HG03432 (cell line): Measurements from ENCODE around the gene TESK2.
"Not testable (repeated sequence)": the region's sequence is repeated elsewhere in the genome, so short reads cannot be mapped to it uniquely, and the experiment has no call there.

Experiments used
- ATAC-seq: cut with Tn5 transposase; IDR thresholded peaks from one replicate; pipeline ENCODE4 v1.9.1; 2021; ENCODE audit warnings: mild to moderate bottlenecking, moderate library complexity; ENCODE audit not compliant: unreplicated experiment

TESK2 gene

GRCh38 chr1:45477646-45478045 is 13.3 kb downstream of the TESK2 start:
- no peak for ATAC-seq

- ATAC-seq: not testable (repeated sequence)
These were observed 16.8 kb downstream of the TESK2 start for GRCh38 chr1:45474194-45474593.

GRCh38 chr1:45473302-45473701 is 17.7 kb downstream of the TESK2 start:
- ATAC-seq: peak; percentile 50

GRCh38 chr1:45470306-45470798 is 20.6 kb downstream of the TESK2 start:
- ATAC-seq: peak; percentile 42

GRCh38 chr1:45467353-45467752 is 23.6 kb downstream of the TESK2 start:
- ATAC-seq: peak; percentile 71

GRCh38 chr1:45465277-45465676 is 25.7 kb downstream of the TESK2 start:
- ATAC-seq: no peak

GRCh38 chr1:45458894-45459293 is 32.1 kb downstream of the TESK2 start:
- no peak for ATAC-seq

GRCh38 chr1:45456531-45456930 is 34.4 kb downstream of the TESK2 start:
- no peak for ATAC-seq

- ATAC-seq: no peak
These were observed 35.8 kb downstream of the TESK2 start for GRCh38 chr1:45455162-45455561.

GRCh38 chr1:45454464-45454863 is 36.5 kb downstream of the TESK2 start:
- no peak for ATAC-seq

GRCh38 chr1:45452503-45452902 is 38.5 kb downstream of the TESK2 start:
- ATAC-seq: no peak

GRCh38 chr1:45448357-45448756 is 42.6 kb downstream of the TESK2 start:
- ATAC-seq: no peak

GRCh38 chr1:45446950-45447672 is 43.9 kb downstream of the TESK2 start:
- no peak for ATAC-seq

- no peak for ATAC-seq
These were observed 44.4 kb downstream of the TESK2 start for GRCh38 chr1:45446530-45446929.

- no peak for ATAC-seq
These were observed 46.3 kb downstream of the TESK2 start for GRCh38 chr1:45444609-45445131.

GRCh38 chr1:45443580-45444446 is 47.1 kb downstream of the TESK2 start:
- ATAC-seq: no peak

- ATAC-seq: no peak
These were observed 48.7 kb downstream of the TESK2 start for GRCh38 chr1:45442272-45442671.

GRCh38 chr1:45437323-45437722 is 53.6 kb downstream of the TESK2 start:
- no peak for ATAC-seq

GRCh38 chr1:45430490-45430889 is 60.5 kb downstream of the TESK2 start:
- no peak for ATAC-seq

- no peak for ATAC-seq
These were observed 61.3 kb downstream of the TESK2 start for GRCh38 chr1:45429561-45430159.
